HG03108 (cell line): ENCODE measurements around the gene CCDC12.

ENCODE experiments used
- ATAC-seq: cut with Tn5 transposase; IDR thresholded peaks from one replicate; pipeline ENCODE4 v1.9.1; 2021; ENCODE audit warnings: moderate library complexity; ENCODE audit not compliant: unreplicated experiment

Gene CCDC12

DNA sequence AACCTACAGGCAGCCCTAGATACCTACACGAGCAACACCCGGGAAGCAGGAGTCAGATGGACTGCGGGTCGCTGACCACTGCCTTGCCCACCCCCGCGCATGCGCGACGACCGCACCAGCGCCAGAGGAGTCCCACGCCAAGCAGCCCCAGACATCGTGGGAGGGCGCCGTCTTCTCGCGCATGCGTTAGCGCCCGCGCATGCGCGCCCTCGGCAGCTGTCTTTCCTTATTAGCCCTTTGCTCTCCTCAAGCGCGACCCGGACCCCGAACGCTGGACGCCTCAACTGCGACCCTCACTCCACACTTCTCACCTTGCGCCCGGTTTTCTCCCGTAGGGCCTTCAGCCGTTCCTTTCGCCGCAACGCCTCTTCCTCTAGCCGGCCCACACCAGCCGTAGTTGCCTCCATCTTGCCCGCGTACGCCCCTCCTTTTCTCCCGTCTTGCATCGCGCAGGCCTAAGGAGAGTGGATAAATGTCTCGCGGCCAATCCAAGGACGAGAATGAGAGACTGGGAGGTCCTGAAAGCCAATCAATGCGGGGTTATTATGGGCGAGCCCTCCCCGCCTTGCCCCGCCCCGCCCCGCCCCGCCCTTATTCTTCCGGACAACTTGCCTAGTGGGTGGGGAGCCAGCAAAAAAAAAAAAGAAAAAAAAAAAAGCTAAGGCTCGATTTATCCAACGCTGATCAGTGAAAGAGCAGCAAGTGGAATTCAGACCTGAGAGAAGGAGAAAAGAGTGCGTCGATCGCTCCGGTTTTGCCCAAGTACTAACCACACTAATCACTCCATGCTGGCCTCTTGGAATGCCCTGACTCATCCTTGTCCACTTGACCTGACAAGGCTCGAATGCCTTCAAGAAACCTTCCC, at the start of gene CCDC12:
Gene CCDC12, minus strand, starts transcription at position 420 of the 865 bp plus-strand sequence. Its CDS starts 13 bp downstream, at position 407.
- ATAC-seq, result peak; percentile 52

DNA sequence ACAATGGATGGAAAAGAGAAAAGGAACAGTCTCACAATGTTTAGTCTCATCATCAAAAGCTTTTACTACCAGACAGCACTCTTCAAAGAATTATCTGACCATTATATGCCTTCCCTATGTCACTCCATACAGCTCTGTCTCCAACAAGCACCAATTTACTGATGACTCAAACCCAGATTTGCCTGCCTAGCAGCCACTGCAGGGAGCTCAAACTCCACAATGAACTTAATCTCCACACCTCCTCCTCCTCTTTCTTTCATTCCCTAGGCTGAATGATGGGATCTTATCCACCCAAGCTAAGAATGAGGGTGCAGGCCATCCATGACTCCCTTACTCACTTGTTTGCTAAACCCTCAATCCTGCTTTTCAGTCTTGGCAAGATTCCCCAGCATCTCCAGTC, 48.4 kb upstream of the CCDC12 start:
- no peak for ATAC-seq

DNA sequence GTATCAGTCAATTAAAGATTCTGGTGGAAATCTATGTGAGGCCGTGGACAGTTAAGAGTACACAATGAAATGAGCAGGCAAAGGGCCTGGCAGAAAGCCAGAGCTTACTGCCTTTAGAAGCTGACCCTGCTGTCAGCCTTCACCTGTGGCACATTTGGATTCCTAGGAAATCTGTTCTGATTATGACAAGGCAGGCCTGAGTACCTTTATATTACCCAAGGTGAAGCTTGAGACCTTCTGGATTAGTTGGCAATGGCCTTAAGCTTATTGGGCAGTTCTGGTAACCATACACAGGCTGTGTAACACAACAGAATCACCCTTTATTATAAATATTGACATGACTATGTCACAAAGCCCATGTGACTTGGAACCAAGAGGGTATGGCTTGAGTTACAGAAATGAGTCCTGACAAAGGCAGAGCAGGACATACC, 46.1 kb upstream of the CCDC12 start:
- no peak for ATAC-seq

DNA sequence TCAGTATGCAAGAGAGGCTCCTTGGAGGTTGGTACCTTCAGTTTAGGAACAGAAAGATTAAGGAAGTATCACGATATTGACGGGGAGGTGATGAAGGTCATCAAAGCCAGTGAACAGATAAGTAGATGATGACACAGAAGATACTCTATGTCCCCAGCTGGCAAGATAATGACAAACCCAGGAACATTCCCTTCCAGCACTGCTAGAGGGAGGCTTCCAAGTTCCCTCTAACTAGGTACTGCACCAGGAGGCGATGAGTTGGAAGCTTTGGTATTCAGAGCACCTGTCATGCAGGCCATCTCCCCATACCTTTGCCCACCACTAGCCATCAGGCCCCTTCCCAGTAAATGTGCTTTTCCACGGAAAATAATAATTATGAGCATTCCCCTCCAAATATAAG, 43.8 kb upstream of the CCDC12 start:
- no peak for ATAC-seq

DNA sequence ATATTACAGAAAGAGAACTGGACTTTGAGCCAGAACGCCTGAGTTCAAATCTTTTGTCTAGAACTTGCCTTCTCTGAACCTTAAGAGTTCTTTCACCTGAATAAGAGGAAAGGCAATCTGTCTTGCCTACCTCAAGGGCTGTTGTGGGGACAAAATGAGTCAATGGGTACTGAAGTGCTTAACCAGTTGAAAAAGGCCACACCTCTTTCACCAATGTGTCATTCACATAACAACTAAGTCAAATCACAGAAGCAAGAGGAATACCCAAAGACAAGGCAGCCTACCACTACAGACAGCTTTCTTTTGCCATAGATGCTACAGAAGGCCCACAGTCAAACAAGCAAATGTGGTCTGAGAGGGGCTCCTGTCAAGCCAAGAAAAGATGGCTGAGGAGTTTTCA, 42.7 kb upstream of the CCDC12 start:
- ATAC-seq, result peak; percentile 37

DNA sequence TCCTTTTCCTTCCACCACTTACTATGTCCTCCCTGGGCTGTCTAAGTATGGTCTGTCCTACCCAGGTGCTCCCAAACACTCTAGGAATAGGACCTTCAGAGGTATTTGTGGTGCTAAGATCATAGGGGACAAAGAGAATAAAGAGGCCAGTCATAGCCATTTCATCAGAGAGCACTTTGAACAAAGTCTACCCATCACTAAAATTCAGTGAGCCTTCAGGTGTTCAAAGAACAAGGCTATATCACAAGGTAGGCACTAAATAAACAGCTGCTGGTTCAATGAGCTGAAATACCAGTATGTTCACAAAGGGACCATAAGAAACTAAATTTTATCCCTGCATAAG, 41.7 kb upstream of the CCDC12 start:
- no peak for ATAC-seq

DNA sequence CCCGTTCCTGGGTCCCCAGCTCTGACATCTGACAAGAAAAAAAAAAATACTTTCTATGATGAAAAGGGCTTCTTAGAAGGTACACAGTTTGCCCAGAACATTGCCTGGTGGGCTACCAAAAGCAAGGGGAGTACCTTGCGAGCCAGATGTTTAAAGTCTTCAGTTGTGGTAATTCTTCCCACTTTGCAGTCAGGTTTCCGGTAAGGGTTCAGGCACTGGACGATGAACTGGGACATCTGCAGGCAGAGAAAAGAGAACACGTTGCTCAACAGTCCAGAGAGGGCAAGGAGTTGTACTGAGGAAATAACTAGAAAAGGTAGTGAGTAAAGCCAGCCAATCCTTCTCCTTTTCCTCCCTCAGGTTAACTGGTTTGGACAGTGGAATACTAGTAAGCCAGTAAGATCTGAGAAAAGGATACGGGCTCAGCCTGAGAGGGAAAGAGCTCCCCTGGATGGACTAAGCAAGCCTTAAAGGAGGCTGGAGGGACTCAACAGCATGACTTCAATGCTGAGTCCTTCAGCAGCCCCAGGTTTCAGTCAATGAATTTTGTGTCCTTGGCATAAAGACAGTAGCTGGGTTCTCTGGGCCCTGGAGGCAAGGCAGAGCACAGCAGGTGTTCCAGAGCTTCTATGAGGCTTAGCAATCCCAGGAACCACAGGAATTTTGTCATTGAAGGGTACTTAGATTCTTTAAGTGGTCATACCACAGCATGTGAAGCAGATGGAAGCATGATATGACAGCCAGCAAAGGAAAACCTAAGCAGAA, 41.1 kb upstream of the CCDC12 start:
- no peak for ATAC-seq

DNA sequence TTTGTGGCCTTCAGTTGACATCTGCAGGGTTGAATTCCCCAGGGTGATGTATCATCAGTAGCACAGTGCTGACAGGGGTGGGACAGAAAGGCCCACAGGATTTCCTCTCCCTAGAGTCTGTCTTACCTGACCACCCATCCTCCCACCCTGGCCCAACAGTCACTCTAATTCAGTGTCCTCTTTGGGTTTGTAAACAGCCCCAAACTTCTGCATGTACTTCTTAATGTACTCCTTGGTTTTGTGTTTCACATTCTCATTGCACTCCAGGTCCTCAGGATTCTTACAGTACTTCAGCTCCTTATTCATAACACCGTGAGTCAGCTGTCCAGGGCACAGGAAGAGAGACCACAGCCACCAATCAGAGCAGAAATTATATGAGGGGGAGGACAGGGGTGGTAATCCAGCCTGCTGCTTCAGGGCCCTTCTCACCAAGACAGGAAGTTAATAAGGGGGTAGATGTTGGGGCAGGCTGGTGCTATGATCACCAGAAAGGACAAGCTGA, 40.4 kb upstream of the CCDC12 start:
- ATAC-seq, result peak; percentile 58

DNA sequence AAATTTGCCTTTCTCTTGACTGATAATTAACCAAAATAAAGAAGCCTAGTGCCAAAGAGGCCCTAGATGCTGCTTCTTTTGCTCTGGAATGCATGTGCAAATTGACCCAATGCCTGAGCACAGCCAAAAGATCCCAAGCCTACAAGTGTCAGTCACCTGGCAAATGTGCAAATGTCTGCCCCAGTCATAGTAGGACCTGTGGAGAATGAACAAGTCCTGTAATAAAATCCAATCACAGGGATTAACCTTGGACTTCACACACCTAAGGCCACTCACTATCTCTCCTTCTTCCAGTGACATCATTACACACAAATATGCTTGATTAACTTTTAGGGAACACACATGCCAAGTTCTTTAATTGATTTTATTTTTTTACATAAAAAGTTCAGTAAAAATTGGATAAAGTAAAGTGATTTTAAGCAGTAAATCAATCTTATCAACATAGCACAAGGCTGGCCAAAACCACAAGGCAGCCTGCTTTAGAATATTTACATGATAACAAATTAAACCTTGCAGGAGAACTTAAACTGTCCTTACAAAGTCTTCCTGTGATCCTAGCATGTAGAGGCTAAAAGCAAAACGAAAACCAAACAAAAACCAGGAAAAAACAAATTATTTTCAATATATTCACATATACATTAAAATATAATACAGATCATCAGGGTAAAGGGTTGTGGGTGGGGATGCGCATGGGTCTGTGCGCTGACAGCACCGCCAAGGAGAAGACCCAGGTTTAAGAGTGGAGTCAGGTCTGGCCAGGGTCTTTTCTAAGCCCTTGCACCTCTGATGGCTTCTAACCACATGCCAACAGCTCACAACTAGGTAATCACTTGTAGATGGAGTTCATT, 39.8 kb upstream of the CCDC12 start:
- no peak for ATAC-seq

DNA sequence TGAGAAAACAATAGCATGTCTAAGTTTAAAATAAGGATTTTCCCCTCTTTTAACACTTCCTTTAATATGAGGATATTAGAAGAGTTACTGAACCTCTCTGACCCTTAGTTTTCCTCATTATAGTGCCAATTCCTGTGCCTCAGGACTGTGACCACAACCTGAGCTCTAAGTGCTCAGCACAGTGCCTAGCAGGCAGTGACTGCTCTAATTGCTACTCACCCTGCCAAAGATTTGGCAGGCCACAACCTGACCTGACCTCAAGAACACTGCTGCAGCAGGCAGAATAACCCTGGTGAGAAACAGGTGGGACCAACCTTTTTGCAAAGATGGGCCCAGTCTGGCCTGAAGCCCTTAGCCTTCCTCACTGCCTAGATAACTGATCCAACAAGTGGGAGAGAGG, 38.6 kb upstream of the CCDC12 start:
- no peak for ATAC-seq

DNA sequence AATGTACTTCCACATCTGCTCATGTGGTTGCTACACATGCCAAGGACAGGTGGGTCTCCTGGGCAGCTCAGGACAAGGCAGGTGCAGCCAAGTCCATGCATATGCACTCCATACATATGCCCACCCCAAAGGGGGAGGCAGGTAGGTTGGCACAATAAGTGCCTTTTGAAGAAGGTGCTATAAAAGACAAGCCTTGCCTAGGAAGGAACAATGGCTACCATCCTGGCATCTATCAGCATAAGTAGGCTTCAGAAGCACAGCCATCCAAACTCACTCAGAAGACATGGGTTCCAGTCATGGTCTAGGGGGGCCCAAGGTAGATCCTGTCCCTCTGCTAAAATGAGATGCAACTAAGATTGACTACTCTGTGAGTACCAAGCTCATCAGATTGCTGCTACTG, 37.5 kb upstream of the CCDC12 start:
- ATAC-seq, result no peak

DNA sequence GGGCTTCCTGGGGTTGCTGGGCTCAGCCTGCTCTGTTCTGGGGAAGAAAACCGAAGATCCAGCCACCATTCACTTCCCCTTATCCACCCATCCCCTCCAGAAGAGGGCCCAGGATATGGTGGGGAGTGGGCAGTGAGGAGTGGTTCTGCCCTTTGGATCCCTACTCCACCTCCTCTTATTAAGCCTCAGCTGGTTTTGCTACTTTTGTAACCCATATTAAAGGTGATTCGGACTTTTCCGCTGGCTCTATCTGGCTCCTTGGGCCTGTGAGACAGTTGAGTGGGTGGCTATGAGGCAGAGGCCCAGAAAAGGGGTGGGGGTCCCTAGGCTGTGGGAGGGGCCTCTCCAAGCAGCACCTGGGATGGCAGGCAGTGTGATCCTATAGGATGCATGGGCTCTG, 36.7 kb upstream of the CCDC12 start:
- no peak for ATAC-seq

DNA sequence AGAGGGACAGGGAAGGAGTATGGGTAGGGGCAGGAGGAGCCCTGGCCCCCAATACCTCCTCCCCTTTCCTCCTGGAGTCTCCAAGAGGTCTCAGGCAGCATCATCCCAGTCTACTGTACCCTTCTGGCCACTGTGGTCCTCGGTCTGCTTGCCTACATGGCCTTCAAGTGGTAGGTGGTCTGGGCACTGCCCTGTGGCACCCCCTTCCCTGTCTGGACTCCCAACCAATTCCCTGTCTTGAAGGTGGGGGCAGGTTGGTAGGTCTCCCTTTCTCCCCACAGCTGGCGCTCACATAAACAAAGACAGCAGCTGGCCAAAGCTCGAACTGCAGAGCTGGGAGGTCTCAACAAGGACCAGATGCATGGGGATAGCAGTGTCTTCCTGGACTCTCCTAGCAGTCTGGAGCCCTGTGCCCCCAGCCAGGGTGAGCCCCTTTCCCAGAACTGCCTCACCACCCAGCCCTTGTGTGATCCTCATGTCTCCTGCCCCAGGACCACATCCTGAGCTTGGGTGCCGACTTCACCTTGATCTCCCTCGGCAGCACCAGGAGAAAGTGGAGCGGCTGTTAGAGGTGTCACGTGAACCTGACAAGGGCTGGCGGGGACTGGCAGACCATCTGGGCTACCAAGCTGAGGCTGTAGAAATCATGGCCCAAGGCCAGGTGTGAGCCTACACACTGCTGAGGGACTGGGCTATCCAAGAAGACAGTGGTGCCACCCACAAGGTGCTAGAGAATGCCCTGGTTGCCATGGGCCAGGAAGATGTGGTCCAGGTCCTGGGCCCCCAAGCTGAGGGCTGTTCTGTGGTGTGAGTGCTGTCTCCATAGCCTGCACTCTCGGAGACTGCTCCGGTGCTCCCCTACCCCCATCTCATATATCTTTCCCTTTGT, 36.0 kb upstream of the CCDC12 start:
- ATAC-seq, result no peak

DNA sequence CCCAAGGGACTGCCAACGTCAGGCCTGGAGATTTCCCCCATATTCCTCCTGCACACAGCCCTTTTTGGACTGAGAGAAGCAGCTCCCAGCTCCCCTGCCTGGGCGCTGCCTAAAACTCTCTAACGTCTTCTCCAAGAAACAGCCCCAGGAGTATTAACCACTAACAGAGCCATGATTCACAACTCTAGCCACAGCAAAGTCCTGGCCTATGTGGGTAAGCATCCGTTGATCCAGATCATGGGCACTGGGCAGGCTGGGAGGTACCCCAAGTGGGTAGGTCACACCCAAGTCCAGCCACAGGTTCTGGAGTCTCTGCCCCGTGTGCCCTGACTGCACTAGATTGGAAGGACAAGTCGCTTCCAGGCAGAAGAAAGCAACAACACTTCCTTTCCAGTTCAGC, 34.8 kb upstream of the CCDC12 start:
- no peak for ATAC-seq

DNA sequence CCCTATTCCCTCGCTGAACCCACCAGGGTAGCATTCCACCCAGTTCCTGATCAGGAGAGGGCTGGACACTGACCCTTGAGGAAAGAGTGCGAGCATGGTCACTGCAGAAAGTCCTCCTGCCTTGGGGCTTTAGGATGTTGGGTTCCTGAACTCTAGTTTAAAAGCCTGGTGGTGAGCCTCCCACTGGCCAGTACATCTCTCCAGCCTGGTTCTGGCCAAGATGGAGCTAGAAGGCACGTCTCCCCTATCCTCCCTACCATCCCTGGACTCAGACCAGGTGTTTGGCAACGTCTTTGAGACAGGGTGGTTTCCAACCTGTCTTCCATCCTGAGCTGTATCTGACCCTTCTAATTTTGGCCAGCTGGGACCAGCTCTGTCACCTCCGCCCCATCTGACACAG, 34.4 kb upstream of the CCDC12 start:
- no peak for ATAC-seq

DNA sequence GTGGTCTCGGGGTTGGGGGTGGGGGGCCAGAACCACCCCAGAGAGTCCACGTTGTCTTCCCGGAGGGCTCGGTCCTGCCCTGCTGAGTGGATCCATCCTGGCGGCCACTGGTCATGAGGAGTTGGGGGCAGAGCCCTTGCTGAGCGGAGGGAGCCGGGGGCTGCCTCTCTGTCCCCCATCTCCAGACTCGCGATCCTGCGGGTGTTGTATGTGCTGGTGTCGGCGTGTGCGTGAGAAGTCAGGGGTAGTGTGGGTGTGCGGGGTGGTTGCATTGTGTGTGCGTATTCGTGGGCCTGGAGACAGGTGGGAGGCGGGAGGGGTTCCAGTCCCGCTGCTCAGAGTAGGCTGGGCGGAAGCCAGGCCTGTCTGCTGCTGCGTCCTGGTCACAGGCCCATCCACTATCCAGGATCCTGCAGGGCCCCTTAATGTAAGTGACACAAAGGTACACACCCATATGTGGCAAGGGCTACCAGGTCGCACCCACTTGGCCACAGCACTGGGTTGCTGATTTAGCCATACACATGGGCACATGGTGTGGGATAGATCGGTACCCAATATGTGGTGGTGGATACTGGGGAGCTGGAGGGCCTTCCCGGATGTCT, 33.7 kb upstream of the CCDC12 start:
- no peak for ATAC-seq

DNA sequence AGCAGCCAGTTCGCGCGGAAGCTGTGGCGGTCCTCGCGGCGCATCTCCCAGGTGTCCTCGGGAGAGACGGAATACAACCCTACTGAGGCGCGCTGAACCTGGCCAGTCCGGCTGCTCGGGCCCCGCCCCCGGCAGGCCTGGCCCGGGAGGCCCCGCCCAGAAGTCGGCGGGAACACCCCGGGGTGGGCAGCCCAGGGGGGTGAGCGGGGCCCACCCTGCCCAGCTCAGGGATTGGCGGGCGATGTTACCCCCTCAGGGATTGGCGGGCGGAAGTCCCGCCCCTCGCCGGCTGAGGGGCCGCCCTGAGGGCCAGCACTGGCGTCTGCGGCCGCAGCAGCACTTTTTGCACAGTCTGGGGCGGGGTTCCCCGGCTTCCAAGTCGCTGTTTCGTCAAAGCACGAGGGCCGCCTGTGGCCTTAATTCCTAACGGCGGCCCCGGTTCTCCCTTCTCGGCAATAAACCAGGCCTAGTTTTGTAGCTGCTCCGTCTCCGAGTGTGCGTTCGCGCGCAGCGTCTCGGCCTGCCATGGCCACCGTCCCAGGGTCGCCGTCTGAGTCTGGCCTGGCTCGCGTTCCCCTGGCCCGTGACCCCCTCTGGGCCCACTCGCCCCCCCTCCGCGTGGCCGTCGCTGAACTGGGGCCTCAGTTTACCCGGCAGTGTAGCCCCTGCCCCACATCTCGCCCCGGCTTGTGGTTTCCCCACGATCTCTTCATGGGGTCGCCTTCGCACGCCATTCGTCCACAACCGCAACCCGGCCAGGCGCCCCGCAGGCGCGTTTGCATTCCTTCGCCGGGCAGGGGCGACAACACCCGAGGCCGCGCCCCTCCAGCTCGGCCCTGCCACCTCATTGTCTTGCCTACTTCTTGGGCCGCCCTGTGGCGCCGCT, 32.9 kb upstream of the CCDC12 start:
- peak; percentile 79 for ATAC-seq

DNA sequence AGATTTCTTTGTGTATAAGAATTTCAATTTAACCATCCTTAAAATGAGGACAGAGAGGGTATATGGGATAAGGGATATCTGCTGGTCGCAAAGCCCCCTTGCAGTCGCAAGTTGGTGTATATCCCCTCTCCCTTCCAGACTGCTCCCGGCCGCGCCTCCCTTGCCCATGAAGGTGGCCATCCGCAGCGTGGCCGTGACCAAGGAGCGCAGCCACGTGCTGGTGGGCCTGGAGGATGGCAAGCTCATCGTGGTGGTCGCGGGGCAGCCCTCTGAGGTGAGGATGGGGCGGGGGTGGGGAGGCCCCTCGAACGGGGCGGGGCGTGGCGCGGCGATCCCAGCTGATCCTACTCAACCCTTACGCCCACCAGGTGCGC, 32.3 kb upstream of the CCDC12 start:
- ATAC-seq, result no peak

DNA sequence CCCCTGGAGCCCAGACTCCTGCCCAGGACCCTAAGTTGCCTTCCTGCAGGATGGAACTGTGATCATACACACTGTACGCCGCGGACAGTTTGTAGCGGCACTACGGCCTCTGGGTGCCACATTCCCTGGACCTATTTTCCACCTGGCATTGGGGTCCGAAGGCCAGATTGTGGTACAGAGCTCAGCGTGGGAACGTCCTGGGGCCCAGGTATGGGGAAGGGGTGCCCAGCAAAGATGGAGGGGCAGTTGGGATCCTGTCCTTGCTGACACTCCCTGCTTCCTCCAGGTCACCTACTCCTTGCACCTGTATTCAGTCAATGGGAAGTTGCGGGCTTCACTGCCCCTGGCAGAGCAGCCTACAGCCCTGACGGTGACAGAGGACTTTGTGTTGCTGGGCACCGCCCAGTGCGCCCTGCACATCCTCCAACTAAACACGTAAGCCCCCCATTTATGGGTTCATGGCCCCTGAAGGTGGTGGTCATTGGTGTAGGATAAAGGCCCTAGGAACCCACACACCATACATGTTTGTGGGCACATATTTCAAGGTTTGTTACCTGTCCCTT, 31.8 kb upstream of the CCDC12 start:
- ATAC-seq, result no peak
